Astrocyte of the hippocampus (primary cell): ENCODE measurements around the gene SDF2.

Source experiments
- DNase-seq: peaks from one replicate; pipeline ENCODE4 v3.0.0; 2011; ENCODE audit warnings: low read depth, low spot score

SDF2 gene, protein sequence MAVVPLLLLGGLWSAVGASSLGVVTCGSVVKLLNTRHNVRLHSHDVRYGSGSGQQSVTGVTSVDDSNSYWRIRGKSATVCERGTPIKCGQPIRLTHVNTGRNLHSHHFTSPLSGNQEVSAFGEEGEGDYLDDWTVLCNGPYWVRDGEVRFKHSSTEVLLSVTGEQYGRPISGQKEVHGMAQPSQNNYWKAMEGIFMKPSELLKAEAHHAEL

DNA sequence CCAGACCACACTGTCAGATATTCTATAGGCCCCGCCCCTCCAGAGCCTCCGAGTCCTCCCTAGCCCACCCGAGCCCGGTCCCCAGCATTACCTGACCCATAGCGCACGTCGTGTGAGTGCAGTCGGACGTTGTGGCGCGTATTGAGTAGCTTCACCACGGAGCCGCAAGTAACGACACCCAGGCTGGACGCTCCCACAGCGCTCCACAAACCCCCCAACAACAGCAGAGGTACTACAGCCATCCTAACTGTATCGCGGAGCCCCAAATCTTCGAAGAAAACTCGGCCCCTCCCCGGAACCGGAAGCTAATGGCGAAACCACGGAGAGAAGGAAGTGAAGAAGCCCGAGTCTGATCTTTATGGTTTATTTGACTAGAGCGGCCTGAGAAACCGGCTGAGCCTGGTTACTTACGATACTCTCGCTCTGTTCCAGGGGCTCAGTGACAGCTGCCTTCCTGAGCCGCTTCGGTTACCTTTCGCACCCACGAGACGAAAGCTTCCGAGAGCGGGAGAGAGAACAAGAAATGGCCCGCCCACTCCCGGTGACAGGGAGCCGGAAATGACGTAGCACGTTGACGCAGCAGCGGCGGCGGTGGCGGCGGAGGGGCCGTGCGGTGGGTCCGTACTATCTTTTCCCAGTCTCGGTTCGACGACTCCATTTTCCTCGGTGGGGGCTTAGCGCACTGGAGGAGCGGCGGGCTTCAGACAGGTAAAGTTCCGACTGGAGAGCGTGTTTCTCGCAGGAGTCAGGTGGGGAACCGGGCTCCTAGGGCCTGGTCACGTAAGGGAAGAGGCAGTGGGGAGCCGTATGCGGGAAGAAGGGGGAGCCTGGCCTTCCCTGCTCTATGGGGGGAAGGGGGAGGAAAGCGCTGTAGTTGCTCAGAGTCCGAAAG, at the start of gene SDF2, which contains the start of gene SUPT6H:
TSS of gene SDF2 (minus strand) at position 272 of the 892 bp plus-strand sequence. CDS start at position 242, 30 bp downstream.
TSS of gene SUPT6H (plus strand) at position 571 of the 892 bp plus-strand sequence. CDS start 11,197 bp downstream, outside the sequence.
- peak; percentile 95 for DNase-seq

DNA sequence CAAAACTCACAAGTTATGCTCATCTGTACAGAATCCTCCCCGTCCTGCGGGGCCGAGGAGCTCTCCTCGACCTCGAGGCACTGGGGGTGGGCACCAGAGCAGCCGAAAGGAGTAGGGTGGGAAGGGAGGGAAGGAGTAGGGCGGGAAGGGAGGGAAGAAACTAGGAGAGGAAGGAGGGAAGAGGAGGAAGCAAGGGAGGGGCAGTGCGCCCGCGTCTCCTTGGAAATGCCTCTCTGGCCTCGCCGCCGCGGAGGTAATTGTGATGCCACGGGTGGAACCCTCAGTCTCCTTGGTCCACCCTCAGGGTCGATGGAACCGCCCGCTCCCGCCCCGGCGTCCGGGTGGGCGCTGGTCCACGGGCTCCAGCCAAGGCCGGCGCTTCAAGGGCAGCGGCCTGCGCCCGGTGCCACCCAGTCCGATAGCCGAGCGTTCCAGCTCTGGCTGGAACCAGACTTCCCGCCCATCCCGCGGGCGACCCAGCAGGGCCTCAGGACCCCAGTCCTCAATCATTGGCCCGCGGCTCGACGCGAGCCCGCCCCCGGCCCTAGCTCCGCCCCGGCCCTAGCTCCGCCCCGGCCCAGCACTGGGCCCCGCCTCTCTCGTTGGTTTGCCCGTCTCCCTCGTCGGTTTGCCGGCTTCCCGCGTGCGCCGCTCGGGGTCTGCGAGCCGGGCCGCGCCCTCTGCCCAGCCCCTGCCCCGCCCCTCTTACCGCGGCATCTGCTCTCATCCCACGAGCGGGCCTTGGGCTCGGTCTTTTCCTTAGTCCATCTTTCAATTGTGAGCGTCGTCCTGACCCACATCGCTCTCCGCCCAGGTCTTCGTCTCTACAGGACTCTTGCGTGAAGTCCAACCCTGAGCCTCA, 49.4 kb upstream of the SDF2 start:
- DNase-seq: peak; percentile 97

DNA sequence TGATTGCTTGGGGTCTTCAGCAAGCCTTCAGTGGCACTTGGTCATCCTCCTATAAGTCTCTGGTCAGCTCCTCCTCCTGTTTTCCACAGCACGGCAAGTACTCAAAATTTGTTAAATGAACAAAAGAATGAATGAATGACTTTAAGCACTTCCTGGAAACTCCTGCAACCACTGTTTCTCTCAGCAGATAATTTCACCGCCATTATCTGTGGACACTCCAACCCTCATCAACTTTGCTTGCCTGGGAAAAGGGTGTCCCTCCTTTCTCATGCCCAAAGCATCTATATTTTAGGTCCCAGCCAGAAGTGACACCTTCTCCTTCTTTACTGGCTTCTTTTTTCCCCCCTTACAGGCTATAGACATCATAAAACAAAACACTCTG, 45.6 kb upstream of the SDF2 start:
- no peak for DNase-seq

DNA sequence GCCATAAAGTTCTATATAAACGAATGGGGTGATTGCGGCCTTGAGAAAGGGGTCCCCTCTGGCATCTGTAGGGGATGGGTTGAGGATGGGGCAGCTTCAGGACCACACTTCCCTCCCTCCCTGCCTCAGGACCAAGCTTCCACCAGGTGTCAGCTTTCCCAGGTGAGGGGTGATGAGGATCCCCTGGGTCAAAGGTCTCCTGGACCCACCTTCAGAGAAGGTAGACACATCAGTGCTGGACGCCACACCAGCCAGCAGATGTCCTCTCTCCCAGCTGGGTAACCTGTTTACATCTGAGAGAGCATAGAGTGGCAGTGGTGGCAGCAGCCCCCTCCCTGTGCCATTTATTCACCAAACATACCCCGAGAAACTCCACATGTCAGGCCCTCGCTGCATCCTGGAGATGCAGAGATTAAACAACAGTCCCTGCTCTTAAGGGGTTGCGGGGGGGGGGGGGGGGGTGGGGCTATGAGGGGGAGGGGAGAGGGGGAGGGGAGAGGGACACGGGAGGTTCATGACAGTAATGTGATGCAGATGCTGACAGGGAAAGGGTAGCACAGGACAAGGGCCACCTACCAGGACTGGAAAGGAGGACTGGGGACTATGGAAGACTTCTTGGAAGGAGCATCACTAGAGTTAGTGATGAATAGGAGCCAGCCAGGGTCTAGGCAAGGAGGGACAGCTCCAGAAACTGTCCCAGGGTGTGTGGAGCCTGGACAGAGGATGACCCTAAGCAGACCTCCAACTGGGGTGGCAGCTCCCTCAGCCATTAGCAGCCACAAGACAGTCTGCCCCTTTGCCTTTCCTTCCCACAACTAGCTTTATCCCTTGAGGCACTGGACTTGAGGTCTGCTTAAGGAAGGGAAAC, 45.0 kb upstream of the SDF2 start:
- no peak for DNase-seq

DNA sequence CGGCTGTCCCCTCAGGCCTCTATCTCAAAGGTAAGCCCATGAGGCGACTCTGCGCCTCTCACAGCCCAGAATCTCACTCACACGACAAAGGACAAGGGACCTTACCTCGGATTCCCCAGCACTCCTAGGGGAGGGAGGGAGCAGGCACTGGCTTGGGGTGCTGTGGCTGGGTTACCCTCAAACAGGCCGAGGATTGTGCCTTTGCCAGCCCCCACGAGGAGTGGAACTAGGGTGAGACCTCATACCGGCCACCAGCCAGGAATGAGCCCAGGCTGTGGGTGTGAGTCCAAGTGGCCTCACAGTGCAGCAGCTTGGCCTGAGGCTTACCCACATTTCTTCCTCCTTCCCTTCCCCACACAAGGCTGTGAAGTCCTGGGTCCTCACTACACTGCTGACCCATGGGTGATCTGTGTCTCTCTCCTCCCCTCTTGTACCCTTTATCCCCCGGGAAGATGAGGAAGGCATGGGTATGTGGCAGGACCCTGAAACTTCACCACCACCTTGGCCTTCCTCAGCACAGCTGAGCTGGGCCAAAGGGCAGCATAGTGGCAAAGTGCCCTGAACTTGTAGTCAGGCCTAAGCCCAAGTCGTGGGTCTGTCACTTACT, 44.1 kb upstream of the SDF2 start:
- no peak for DNase-seq

DNA sequence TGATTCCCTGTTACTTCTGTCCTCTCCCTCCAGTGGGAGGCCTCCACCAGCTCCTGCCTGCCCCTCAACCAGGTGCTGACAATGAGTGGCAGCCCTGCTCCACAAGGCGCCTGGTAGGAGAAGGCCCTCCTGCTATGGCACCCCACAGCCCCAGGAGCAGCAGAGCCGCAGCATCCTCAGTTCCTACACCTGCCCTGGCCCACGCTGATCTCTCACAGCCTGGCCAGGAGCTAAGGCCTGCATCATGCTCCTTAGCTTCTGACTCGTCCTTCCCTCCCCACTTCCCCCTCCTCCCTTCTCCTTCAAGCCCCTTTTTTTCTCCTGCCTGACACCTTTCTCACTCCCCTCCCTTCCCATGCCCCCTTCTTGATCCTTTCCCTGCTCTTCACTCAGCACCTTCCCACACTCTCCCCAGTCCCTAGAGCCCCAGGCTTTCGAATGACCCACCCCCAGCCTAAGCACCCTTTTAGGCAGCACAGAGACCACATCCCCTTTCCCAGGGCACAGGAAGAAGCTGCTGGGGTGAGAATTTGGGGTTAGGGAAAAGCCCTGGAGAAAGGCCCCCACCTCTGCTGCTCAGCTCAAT, 43.5 kb upstream of the SDF2 start:
- DNase-seq: no peak

DNA sequence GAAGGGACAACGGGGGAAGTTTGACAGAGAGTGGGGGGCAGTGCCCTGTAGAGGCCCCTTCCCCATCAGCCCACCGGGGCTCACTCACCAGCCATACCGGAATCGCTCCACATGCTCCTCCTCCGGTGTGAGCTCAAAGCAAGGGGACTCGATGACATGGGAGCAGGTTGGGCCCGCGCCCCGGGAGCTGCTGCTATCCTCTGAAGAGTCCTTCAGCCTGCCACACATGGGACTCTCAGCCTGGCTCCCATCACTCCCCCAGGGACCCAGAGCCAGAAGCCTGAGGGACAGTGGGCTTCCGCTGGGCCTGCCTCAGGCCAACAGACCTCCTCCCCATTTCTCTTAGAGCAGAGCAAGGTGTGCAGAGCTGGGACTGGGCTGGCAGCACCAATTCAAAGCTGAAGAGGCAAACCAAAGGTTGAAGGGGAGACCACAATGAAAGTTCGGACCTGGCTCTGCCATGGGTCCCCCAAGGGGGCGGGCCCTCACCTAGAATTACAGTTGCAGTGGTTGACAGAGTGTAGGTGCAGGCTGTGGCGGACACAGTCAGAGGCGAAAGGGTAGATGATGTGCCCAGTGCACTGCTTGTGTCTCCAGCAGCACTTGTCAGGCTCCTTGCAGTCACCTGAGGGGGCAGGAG, 42.6 kb upstream of the SDF2 start:
- DNase-seq: no peak

DNA sequence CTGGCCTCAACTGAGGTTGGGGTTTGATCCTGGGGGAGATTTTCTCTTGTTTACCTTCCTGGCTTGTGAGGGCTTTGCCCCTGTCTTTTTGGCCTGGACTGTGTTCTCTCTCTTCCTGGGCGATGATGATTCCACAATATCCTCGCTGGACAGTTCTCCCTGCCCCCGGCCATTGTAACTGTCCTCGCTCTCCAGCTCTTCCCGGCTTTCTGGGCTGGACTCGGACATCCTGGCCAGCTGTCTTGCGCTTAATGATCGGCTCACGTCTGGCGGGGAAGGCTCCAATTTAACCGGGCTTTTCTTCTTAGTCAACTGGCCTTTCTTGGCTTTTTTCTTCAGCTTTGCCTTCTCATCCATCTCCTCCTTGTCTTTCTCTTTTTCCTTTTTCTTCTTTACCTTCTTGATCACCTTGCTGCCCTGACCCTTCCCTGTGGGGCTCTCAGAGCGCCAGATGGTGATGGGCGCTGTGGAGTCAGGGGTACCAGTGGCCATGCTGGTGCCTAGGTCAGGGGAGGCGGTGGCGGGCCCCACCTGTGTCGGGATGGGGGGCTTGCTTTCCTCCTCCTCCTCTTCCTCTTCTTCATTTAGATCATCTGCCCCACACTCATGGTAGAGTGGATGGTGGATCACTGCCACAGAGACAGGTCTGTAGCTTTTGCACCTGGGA, 42.0 kb upstream of the SDF2 start:
- no peak for DNase-seq

DNA sequence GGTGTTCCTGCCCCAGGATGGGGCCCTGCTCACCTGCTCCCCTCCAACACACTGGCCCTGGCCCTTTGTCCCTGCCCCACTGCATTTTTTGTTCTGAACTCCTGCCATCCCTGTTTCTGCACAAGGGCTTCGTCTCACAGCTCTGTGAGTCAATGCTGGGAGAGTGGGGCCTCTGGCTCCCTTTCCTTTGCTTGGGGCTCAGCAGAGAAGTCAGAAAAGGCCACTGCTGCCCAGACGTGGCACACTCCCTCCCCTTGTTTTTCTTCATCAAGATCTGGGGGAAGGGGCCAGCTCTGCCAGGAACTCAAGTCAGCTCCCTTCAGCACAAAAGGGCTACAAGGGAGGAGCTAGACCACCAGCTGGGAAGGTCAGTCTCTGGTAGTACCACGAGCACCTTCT, 41.0 kb upstream of the SDF2 start:
- DNase-seq: peak; percentile 14

DNA sequence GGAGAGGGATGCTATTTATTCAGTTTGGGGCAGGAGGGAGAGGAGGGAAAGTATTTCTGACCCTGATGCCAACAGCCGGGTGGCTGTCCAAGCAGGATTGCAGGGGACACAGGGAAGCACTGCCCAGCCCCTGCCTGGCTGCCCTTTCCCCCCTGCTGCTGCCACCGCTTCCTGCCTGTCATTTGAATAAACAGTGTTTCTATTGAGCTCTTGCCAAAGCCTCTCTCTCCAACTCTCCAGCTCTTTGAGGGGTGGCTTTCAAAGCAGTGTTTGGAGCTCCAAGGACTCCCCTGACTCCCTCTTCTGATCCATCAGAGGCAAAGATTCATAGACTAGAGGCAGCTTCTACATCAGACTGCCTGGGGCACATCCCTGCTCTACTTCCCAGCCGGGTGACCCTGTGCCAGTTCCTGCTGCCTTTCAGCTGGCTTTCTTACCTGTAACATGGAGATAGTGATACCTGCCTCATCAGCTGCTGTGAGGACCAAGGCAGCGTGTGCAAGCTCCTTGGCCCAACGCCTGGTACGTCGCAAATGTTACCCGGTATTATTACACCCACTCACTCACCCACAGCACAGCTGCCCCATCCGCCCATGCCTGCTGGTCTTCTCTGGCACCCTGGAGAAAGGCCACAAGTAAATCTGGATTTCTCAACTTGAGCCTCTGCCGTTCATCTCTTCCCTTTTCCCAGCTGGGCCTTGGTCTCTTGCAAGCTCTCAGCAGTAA, 40.5 kb upstream of the SDF2 start:
- peak; percentile 53 for DNase-seq

DNA sequence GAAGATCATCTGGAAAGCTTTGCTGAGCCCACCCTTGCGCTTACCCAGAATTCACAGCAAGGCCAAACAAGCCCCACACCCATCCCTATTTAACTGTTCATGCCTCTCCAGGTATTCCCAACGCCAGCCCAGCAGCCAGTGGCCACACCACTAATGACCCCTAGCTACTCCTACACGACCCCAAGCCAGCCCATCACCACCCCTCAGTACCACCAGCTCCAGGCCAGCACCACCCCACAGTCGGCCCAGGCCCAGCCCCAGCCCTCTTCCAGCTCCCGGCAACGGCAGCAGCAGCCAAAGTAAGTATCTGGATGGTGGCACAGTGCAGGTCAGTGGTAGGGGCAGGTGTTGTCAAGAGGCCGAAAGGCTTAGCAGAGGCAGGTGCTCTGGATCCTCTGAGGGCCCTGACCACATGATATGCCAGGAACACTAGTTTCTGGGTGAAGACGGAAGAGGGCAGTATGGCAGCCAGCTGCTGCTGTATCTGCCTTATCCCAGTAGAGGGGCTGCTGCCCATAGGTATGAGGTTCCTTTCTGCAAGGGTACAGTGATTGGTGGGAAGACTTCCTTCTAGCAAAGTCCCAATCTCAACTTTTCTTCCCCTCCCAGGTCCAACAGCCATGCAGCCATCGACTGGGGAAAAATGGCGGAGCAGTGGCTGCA, 39.3 kb upstream of the SDF2 start:
- DNase-seq: no peak

DNA sequence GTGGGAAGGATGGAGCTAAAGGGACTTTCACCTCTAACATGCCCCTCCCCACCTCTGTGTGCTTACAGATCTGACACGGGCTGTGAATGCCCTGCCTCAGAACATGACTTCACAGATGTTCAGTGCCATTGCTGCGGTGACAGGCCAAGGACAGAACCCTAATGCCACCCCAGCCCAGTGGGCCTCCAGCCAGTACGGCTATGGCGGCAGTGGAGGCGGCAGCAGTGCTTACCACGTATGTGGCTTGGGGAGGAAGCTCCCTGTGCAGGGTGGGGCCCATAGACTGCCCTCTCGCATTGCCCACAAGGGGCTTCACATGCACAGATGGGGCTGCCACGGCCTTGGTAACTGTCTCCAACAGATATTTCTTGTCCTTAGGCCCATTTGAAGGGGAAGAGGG, 38.6 kb upstream of the SDF2 start:
- no peak for DNase-seq

DNA sequence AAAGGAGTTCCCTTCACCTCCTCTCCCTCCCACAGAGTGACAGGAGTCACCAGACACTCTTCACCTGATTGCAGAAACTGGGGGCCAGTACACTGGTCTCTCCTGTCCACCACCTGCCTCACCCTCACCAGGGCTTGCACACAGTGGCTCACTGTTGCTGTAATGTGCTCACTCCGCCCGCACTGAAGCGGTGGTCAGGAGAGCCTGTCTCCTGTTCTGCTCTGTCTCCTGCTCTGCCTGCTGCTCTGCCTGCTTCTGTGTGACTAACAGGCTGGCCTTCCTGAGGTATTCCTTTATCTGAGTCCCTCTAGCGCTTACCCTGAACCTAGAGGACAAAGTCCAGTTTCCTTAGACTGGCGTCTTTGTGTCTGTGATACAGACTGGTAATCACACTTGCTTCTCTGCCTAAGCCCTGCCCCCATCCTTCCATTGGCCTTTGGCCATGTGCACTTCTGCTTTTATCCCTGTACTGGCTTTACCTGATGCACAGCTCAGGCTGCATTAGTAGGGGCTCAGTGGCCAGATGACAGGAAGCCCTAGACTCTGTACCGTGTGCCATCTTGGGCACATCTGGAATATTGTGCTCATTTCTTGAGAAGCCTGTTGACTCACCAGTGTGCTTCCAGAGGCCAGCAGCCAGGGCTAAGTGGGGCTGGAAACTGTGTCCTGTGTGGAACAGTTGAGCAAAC, 36.7 kb upstream of the SDF2 start:
- DNase-seq: no peak

DNA sequence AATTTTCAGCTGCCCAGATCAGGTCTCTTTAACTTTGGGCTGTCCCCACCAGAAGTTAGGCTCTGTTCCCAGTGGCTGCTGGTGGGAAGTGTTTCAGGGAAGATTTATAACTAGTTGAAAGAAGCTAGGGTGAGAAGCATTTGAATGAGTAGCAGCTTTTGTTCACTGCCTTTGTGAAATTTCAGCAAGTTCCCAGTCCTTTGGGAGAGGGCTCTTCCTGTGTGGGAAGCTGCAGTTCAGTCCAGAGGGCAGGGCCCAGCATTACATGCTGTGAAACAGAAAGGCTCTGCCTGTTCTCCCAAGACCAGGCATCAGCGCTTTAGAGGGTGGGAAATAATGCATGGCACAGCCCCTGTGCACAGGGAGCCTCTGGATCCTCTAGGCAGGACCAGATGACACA, 32.2 kb upstream of the SDF2 start:
- DNase-seq: no peak

DNA sequence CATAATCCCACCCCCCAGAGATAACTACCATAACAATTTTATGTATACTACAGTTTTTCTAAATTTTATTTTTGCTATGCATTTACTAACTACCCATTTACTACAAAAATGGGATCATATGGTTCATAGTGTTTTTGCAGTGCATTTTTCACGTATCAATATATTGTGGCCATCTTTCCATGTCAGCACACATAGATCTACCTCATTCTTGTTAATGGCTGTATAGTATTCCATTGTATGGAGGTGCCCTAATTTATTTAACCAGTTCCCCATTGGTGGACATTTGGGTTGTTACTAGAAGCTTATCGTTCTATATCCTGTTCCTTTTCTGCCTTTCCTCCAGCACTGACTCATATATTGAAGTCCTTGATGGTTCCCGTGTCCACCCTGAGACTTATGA, 27.3 kb upstream of the SDF2 start:
- no peak for DNase-seq

DNA sequence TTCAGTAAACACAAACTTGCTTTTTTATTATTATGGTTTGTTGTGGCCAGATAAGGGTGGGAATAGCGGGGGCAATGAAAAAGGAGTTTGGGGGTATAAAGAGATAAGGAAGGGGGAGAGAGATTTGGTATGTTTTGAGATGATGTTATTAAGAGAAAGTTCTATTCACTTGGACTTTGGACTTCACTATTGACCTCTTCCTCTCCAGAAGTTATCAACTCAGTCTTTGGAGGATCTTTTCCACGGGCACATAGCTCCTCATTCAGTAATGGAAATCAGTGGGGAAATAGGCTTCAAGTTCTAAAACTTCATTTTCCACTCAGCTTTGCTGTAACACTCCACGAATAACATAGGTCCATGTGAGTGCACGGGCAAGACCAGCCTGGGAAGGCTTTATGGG, 26.8 kb upstream of the SDF2 start:
- no peak for DNase-seq

DNA sequence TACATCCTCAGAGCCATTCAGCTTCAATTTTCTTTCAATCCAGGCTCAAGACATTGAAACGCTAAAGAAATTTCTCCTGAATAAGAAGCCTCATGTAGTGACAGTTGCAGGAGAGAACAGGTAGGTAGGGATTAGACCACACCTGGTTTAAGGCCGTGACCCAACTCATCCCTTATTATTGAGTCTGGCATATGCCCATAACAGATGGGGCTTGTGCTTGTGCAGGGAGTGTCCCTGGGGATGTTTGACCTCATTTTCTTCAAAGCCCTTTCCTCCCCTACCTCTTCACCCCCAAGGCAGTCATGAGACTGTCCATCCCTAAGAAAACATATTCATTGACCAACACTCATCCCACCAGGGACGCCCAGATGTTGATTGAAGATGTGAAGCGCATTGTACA, 24.6 kb upstream of the SDF2 start:
- DNase-seq: no peak
